LNCaP clone FGC (cell line): ENCODE data around the gene C2orf76.
"Not testable (repeated sequence)": the region's sequence is repeated elsewhere in the genome, so short reads cannot be mapped to it uniquely, and the experiment has no call there.

ENCODE experiments used
- DNase-seq: peaks from one replicate; pipeline ENCODE4 v3.0.0-alpha.2; 2011; ENCODE audit warnings: low read depth
- H3K4me3 ChIP-seq: 2 replicates; pipeline ENCODE4 v1.5.1; 2011; ENCODE audit warnings: mild to moderate bottlenecking, low read depth, low read length, control low read depth
- TF ChIP-seq, protein P1 (sequence below): IDR thresholded peaks from 2 replicates; pipeline ENCODE4 v1.5.1; 2012; ENCODE audit warnings: mild to moderate bottlenecking; ENCODE audit not compliant: control insufficient read depth, insufficient read depth; ENCODE audit errors: extremely low read depth

C2orf76 gene

DNA sequence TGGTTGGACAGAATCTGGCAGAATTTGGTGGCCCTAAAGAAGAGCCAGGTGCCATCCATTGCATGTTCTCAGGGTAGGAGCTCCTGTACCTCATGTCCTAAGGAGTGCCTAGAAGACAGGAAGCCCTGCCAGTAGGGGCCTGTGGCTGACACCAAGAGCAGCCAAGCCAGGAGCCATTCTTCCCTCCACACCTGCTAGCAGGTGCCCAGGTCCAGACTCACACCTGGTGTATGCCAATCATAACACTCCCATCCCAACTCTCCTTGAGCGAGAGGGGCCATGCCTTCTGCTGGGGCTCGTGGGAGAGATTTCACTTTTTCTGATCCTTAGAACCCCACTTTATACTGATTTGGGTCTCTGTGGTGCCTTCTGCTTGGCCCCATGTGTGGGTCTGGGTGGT, 38.5 kb upstream of the C2orf76 start:
- no peak for DNase-seq
- no peak overlapping the region for H3K4me3 ChIP-seq
- TF ChIP-seq, protein P1, sequence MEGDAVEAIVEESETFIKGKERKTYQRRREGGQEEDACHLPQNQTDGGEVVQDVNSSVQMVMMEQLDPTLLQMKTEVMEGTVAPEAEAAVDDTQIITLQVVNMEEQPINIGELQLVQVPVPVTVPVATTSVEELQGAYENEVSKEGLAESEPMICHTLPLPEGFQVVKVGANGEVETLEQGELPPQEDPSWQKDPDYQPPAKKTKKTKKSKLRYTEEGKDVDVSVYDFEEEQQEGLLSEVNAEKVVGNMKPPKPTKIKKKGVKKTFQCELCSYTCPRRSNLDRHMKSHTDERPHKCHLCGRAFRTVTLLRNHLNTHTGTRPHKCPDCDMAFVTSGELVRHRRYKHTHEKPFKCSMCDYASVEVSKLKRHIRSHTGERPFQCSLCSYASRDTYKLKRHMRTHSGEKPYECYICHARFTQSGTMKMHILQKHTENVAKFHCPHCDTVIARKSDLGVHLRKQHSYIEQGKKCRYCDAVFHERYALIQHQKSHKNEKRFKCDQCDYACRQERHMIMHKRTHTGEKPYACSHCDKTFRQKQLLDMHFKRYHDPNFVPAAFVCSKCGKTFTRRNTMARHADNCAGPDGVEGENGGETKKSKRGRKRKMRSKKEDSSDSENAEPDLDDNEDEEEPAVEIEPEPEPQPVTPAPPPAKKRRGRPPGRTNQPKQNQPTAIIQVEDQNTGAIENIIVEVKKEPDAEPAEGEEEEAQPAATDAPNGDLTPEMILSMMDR: no peak

DNA sequence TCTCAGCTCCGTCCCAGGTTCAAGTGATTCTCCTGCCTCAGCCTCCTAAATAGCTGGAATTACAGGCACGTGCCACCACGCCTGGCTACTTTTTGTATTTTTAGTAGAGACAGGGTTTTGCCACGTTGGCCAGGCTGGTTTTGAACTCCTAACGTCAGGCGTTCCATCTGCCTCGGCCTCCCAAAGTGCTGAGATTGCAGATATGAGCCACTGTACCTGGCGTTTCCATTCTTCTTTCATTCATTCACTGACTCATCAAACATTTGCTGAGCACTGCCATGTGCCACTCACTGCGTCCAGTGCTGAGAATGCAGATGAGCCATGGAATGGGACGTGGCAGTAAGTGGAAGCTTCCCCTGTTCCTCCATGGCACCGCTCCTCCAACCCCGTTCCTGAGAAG, 37.0 kb upstream of the C2orf76 start:
- DNase-seq, H3K4me3 ChIP-seq: not testable (repeated sequence)

DNA sequence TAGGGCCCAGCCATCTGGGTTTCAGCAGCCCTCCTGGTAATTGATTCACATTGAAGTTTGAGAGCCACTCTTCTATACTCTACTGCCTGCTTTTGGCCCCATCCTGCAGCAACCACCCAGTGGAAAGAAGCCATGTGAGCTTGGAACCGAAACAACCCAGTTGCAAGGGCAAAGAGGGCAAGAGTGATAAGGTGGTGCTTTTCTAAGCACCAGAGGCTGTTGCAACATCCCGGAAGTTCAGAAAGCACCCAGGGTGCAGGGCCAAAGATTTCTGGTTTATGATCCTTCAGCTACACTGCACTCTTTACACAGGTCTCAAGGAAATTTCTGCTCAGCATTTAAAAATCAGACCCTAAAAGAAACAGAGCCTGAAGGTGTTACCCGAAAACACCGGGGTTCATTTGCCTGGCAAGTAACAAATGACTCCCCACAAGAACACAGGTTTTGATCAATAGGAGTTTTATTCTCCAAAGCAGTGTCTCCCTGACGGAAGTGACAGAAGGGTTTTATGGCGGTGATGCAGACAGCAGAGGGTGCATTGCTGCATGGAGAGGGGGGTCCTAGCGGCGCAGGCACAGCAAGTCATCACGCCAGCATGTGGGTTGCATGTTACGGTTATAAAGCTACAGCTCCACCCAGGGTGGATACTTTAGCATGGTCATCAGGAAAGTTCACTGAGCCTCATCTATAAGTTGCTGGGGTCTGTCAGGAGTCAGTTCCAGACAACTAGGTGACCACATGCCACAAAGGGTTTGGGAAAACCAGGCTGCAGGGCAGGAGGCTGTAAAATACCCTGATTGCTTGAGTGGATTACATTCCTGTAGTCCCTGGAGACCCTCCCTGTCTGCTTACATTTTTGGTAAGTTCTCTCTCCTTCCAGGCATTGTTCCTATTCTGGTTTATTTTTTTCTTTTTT, 36.3 kb upstream of the C2orf76 start:
- H3K4me3 ChIP-seq: no peak overlapping the region
- DNase-seq: no peak
- TF ChIP-seq, protein P1: no peak

DNA sequence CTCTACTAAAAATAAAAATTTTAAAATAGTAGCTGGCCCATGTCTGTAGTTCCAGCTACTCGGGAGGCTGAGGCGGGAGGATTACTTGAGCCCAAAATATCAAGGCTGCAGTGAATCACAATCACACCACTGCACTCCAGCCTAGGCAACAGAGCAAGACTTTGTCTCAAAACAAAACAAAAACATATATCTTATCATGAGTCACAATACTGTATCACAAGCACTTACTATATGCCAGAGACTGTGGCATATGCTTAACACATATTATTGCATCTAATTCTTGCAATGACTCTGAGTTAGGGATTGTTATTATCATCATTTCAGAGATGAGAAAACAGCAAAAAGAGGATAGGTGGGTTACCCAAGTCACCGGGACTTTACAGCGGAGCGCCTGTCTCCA, 35.5 kb upstream of the C2orf76 start:
- TF ChIP-seq, protein P1: no peak
- H3K4me3 ChIP-seq: no peak overlapping the region
- DNase-seq: no peak

DNA sequence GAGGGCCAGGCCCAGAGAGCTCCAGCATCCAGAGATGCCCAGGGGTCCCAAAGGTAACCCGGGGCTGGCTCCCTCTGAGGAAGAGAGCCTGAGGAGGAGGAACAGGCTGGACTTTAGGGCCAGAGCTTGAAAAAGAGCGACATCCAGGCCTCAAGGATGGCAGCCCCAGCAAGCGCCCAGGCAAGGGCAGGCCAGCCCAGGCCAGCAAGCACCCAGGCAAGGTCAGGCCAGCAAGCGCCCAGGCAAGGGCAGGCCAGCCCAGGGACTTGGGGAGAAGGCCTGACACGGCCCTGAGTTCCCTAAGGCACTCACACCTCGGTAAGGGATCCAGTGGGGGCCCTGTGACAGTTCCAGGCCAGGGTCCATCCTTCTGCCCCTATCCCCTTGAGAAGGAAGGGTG, 30.6 kb upstream of the C2orf76 start:
- no peak overlapping the region for H3K4me3 ChIP-seq
- DNase-seq: no peak
- TF ChIP-seq, protein P1: no peak

DNA sequence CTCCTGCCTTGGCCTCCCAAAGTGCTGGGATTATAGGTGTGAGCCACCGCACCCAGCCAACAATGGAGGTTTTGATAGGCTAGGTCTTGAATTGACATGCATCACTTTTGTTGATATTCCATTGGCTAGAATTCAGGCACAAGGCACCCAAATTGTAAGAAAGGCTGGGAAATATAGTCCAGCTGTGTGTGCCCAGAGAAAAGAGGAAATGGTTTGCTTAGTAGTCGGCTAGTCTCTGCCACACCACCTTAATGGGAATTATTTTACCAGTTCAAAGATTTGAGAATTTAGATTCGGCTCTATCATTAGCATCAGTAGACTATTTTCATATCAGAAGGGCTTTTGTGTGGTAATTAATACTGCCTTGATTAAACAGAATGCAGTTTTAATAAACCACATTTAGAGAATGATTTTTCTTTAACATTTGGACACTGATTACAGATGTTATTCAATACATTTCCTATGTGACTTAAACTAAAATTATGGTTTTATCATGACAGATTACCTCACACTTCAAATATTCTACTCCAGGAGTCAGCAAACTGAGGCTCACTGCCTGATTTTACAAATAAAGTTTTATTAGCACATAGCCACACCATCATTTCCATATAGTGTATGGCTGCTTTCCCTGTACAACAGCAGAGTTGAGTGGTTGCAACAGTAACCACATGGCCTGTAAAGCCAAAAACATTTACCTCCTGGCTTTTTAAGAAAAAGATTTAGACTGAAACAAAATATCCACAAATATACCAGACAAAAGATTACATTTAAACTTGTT, 27.5 kb upstream of the C2orf76 start:
- H3K4me3 ChIP-seq: no peak overlapping the region
- no peak for DNase-seq
- TF ChIP-seq, protein P1: no peak

DNA sequence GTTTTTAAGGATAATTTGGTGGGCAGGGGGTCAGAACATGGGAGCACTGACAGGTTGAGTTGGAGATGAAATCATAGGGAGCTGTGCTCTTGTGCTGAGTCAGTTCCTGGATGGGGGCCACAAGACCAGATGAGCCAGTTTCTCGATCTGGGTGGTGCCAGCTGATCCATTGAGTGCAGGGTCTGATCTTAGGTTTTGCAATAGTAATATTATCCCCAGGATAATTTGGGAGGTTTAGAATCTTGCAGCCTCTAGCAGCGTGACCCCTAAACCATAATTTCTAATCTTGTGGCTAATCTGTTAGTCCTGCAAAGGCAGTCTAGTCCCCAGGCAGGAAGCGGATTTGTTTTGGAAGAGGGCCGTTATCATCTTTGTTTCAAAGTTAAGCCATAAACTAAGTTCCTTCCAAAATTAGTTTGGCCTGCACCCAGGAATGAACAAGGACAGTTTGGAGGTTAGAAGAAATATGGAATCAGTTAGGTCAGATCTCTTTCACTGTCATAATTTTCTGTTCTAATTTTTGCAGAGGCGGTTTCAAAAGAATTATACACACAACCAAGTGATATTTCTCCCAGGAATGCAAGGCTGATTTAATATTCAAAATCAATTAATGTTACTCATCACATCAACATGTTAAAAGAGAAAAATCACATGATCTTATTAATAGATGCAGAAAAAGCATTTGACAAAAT, 23.1 kb upstream of the C2orf76 start:
- TF ChIP-seq, protein P1: no peak
- no peak overlapping the region for H3K4me3 ChIP-seq
- peak; percentile 44 for DNase-seq
